ENCODE measurements around the gene GDA. TPM values are rescaled to one million over a fixed set of nuclear protein-coding genes. Genes with fewer than 3 reads are reported as not detected.

The GDA gene
- total and polyA plus RNA-seq, 4 donors: 0.37 to 24.4 (median 19.5) TPM

GRCh38 chr9:72156586-72156985 is 7.3 kb downstream of the GDA start:
- H3K27me3 ChIP-seq (ENCODE audit: control insufficient read depth in 4 of 4, insufficient read depth in 4 of 4, low read length in 3 of 4): no peaks in the 10 kb centered on the region
- DNase-seq (ENCODE audit: low spot score): no peak
- H3K4me1 ChIP-seq (ENCODE audit: control insufficient read depth in 4 of 4, insufficient read depth in 4 of 4, low read length in 3 of 4): peaks cover 4 to 27% (median 14%) of the 10 kb centered on the region in 4 donors
- TF ChIP-seq JUND (IDR thresholded peaks at IDR 0.05) (no peak), RAD21 (IDR thresholded peaks at IDR 0.05) (no peak), SP1 (IDR thresholded peaks at IDR 0.05) (no peak), REST (IDR thresholded peaks at IDR 0.05) (no peak), ATF3 (IDR thresholded peaks at IDR 0.05) (no peak), MAX (IDR thresholded peaks at IDR 0.05) (no peak), HNF4A (conservative IDR thresholded peaks at IDR 0.05) (no peak), FOXA2 (IDR thresholded peaks at IDR 0.05) (no peak), GABPA (IDR thresholded peaks at IDR 0.05 in 1 of 2, conservative IDR thresholded peaks at IDR 0.05 in 1 of 2) (no peak), YY1 (IDR thresholded peaks at IDR 0.05) (no peak), EGR1 (IDR thresholded peaks at IDR 0.05; ENCODE audit: low read depth in 2 of 2) (no peak), TAF1 (conservative IDR thresholded peaks at IDR 0.05) (no peak), FOXA1 (IDR thresholded peaks at IDR 0.05) (no peak), ZBTB33 (IDR thresholded peaks at IDR 0.05) (no peak), NR2F2 (IDR thresholded peaks at IDR 0.05) (no peak), CTCF (IDR thresholded peaks at IDR 0.05; ENCODE audit: low read depth, low read length, missing input control) (no peak), HNF4G (IDR thresholded peaks at IDR 0.05) (no peak)
- H3K4me3 ChIP-seq (ENCODE audit: low read depth in 1 of 3, low read length in 3 of 3): no peak overlapping the region
- H3K9ac ChIP-seq (ENCODE audit: low read depth in 1 of 2, low read length in 2 of 2): no peak overlapping the region
- peaks cover under 1 to 5% (median 2%) of the 10 kb centered on the region in 4 donors for H3K36me3 ChIP-seq (ENCODE audit: control insufficient read depth in 4 of 4, insufficient read depth in 3 of 4, low read depth in 1 of 4, low read length in 3 of 4)
- peak overlapping the region in 1 of 2 donors; percentile 92 for H3K27ac ChIP-seq (ENCODE audit: low read depth in 1 of 2, low read length in 2 of 2)
- H3K9me3 ChIP-seq (ENCODE audit: control insufficient read depth in 4 of 4, low read length in 3 of 4): no peaks in the 10 kb centered on the region

GRCh38 chr9:72158680-72159079 is 9.4 kb downstream of the GDA start:
- no peak for DNase-seq (ENCODE audit: low spot score)
- Histone ChIP-seq H3K9me3 (ENCODE audit: control insufficient read depth in 4 of 4, low read length in 3 of 4) (no peaks in the 10 kb centered on the region), H3K4me1 (ENCODE audit: control insufficient read depth in 4 of 4, insufficient read depth in 4 of 4, low read length in 3 of 4) (peaks cover 4 to 23% (median 14%) of the 10 kb centered on the region in 4 donors), H3K27me3 (ENCODE audit: control insufficient read depth in 4 of 4, insufficient read depth in 4 of 4, low read length in 3 of 4) (no peaks in the 10 kb centered on the region), H3K27ac (ENCODE audit: low read depth in 1 of 2, low read length in 2 of 2) (no peak overlapping the region), H3K9ac (ENCODE audit: low read depth in 1 of 2, low read length in 2 of 2) (no peak overlapping the region), H3K36me3 (ENCODE audit: control insufficient read depth in 4 of 4, insufficient read depth in 3 of 4, low read depth in 1 of 4, low read length in 3 of 4) (peaks cover 2 to 9% (median 6%) of the 10 kb centered on the region in 4 donors), H3K4me3 (ENCODE audit: low read depth in 1 of 3, low read length in 3 of 3) (no peak overlapping the region)
- TF ChIP-seq RXRA (IDR thresholded peaks at IDR 0.05) (no peak), ATF3 (IDR thresholded peaks at IDR 0.05) (no peak), RAD21 (IDR thresholded peaks at IDR 0.05) (no peak), GABPA (IDR thresholded peaks at IDR 0.05 in 1 of 2, conservative IDR thresholded peaks at IDR 0.05 in 1 of 2) (no peak), HNF4A (conservative IDR thresholded peaks at IDR 0.05) (no peak), MAX (IDR thresholded peaks at IDR 0.05) (no peak), ZBTB33 (IDR thresholded peaks at IDR 0.05) (no peak), EGR1 (IDR thresholded peaks at IDR 0.05; ENCODE audit: low read depth in 2 of 2) (no peak), NR2F2 (IDR thresholded peaks at IDR 0.05) (no peak), JUND (IDR thresholded peaks at IDR 0.05) (no peak), FOXA1 (IDR thresholded peaks at IDR 0.05) (no peak)
- 88% methylated on average over 3 of the region's 3 CpGs for WGBS
